Adrenal gland (tissue), 12 donors: ENCODE data around the gene NTF3. TPM values are rescaled to one million over a fixed set of nuclear protein-coding genes. Genes with fewer than 3 reads are reported as not detected.
A peak's percentile ranks its signal among the peaks of the same experiment; 100 is the strongest.

ENCODE experiments used
- DNase-seq, 7 donors: peaks; one replicate each; pipeline ENCODE4 v3.0.0-alpha.2; 2019 to 2020
- H3K27ac ChIP-seq, 5 donors: fragments of 200-600 bp; sonication (generic) in 4 of 5; 1 replicate in 3 of 5; 2 replicates in 2 of 5; pipeline versions ENCODE4 v1.5.1 to v1.8.0; 2016 to 2020; ENCODE audit warnings: mild to moderate bottlenecking in 1 of 5
- H3K27me3 ChIP-seq: fragments of 200-600 bp; 2 replicates; pipeline ENCODE4 v1.8.0; 2021
- H3K36me3 ChIP-seq, 2 donors: fragments of 200-600 bp; replicated peaks in 1 of 2; 1 replicate in 1 of 2; 2 replicates in 1 of 2; pipeline versions ENCODE4 v1.5.1 to v1.8.0; 2018 to 2022
- H3K4me1 ChIP-seq, 2 donors: fragments of 200-600 bp; replicated peaks in 1 of 2; 1 replicate in 1 of 2; 2 replicates in 1 of 2; pipeline versions ENCODE4 v1.5.1 to v1.8.0; 2018 to 2021
- H3K4me3 ChIP-seq, 4 donors: fragments of 200-600 bp; sonication (generic) in 3 of 4; one replicate each; pipeline ENCODE4 v1.5.1; 2016 to 2018
- H3K9me3 ChIP-seq, 3 donors: fragments of 200-600 bp; sonication (generic) in 1 of 3; replicated peaks in 1 of 3; 1 replicate in 2 of 3; 2 replicates in 1 of 3; pipeline versions ENCODE4 v1.5.1 to v1.8.0; 2016 to 2021
- POLR2A ChIP-seq, 2 donors: fragments of 450-650 bp; IDR thresholded peaks; one replicate each; pipeline ENCODE4 v1.6.1; 2017; ENCODE audit warnings: antibody characterized with exemption in 2 of 2, mild to moderate bottlenecking in 2 of 2, moderate library complexity in 1 of 2
- WGBS, 4 donors: extraction: QIAGEN DNeasy Blood & Tissue Kit in 2 of 4; methylation state at CpG; one replicate each; pipeline versions ENCODE4 v1.1.5 to v1.1.7; 2013 to 2017; 5-methylcytosine and 5-hydroxymethylcytosine counted together
- intact Hi-C, 2 donors: fragments of 100-400 bp; cut with DNase I; formaldehyde crosslinking; loops; one replicate each; pipeline versions ENCODE4 v1.14.1 to v1.15.0; 2022 to 2023
- polyA plus RNA-seq, 3 donors: library from polyadenylated mRNA; stranded (reverse); fragments of 200-250 nt in 2 of 3; fragments of 350-450 nt in 1 of 3; fragmentation: Illumina TruSeq in 1 of 3; extraction: RNeasy Lipid Tissue Mini Kit (QIAGEN cat#74804) in 1 of 3; gene quantifications; one replicate each; pipeline ENCODE4 v1.2.3, GENCODE V29; 2013 to 2014
- total RNA-seq, 9 donors: library from RNA; depleted of rRNA in 4 of 9; stranded (reverse); fragments of >200 nt in 4 of 9; fragments of 120-200 nt in 1 of 9; fragmentation: NEBNext Ultra II Directional in 1 of 9; extraction: Animal tissue kit (Norgen Biotek cat#: 25700) in 1 of 9; gene quantifications; one replicate each; pipeline versions ENCODE4 v1.1.0 to v1.2.4, GENCODE V29; 2013 to 2023
- TF ChIP-seq, protein P1 (sequence below), 6 experiments: fragments of 450-650 bp in 4 of 6; fragments of 200-600 bp in 2 of 6; sonication (generic) in 1 of 6; IDR thresholded peaks; 1 replicate in 5 of 6; 2 replicates in 1 of 6; pipeline versions ENCODE4 v1.5.1 to v1.8.0; 2016 to 2021; ENCODE audit warnings: antibody characterized with exemption in 6 of 6, mild to moderate bottlenecking in 2 of 6, moderate library complexity in 1 of 6
- donor health status: healthy with polysubstance abuse.
- donor health status: Bipolar disorder and iron deficiency.
- donor health status: DM: yes; HTN: yes; CAD: no.
- donor health status: DM: no; HTN: no; CAD: no.
- donor health status: DM: no; HTN: no; CAD: no.
- donor health status: DM: yes; HTN: yes; CAD: no.

The NTF3 gene
- total and polyA plus RNA-seq, 12 donors: 0.28 to 2.9 (median 0.73) TPM; not detected in 2

DNA sequence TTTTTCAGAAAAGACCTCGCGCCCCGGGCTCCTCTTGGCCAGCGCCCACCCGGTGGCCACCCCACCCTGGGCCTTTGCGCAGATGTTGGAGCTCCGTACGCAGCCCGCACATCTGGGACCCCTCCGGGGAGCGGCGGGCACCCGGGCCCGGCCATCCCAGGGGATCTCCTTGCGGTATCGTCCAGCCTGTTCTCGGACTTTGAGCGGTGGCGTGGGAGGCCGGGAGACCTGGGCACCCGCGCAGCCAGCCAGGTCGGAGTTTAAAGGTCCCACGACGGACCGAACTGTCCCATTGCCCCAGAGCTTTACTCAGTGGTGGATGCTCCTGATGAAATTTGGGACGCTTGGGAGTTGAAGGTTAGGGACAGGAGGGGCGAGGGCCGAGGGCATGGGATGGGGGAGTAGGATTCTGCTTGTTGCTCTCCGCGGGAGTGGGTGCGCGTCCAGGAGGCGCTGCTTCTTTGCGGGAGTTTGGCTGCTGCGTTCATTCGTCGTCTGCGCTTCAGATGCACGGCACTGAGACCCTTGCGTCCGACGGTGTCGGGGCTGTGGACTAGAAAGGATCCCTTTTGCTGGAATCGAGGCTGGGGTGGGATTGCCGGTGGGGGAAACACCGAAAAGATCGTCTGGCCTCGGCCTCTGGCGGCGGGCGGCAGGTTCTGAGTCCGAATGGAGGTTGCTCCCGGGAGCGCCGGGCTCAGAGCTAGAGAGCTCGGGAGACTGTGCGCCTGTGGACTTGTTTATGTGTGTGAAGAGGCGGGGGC, 1.4 kb downstream of the NTF3 start:
- no peaks in the 10 kb centered on the region for H3K9me3 ChIP-seq
- TF ChIP-seq POLR2A (IDR thresholded peaks at IDR 0.05): no peak
- intact Hi-C loops: loop anchor here in 1 of 2 donors (10.0 kb wide), 1 partner anchor 408 kb away; no protein-coding TSS in a partner anchor
- peak overlapping the region in 1 of 4 donors; percentile 49 for H3K4me3 ChIP-seq
- H3K27me3 ChIP-seq: peaks cover 26% of the 10 kb centered on the region
- no peak overlapping the region for H3K27ac ChIP-seq
- DNase-seq: no peak
- no peaks in the 10 kb centered on the region for H3K36me3 ChIP-seq
- H3K4me1 ChIP-seq: peaks cover 0 to 11% of the 10 kb centered on the region in 2 donors
- WGBS, 4 donors: 0 to 3% (median 2%) methylated on average over 8 to 59 of the region's 59 CpGs

DNA sequence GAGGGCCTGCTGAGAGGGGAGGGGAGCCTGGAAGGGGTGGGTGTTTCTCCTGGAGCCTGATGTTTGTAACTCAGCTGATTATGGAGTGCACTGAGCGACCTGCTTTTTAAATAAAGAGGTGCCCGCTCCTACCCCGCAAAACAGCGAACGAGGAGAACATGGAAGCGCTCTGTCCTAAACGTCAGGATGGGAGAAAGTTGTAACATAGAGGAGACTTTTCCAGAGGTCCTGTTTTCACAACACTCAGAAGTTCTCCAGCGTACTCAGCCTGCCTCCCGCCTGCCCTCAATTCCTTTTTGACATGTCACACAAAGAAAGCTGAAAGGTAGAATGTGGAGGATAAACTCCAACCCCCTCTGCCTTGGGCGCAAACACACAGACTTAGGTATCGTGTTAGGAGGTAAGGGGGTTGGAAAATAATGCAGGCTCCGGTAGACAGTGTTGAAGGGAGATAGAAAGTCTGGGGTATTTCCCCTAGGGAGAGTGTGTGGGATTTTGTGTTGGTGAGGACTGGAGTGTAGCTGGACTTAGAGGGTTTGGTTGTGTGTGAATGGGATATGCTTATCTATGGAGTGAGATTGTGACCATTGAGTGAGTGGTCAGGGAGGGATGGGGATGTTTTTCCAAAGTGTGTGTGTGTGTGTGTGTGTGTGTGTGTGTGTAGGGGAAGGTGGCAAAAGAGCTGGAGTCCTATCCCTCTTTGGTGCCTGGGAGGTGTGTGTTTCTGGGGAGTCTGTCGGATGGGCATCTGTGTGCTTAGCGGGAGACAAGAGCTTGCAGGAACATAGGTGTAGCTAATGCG, 2.1 kb downstream of the NTF3 start:
- peaks cover 0 to 11% of the 10 kb centered on the region in 2 donors for H3K4me1 ChIP-seq
- 17 to 20% (median 19%) methylated on average over 15 of the region's 15 CpGs for WGBS, 4 donors

DNA sequence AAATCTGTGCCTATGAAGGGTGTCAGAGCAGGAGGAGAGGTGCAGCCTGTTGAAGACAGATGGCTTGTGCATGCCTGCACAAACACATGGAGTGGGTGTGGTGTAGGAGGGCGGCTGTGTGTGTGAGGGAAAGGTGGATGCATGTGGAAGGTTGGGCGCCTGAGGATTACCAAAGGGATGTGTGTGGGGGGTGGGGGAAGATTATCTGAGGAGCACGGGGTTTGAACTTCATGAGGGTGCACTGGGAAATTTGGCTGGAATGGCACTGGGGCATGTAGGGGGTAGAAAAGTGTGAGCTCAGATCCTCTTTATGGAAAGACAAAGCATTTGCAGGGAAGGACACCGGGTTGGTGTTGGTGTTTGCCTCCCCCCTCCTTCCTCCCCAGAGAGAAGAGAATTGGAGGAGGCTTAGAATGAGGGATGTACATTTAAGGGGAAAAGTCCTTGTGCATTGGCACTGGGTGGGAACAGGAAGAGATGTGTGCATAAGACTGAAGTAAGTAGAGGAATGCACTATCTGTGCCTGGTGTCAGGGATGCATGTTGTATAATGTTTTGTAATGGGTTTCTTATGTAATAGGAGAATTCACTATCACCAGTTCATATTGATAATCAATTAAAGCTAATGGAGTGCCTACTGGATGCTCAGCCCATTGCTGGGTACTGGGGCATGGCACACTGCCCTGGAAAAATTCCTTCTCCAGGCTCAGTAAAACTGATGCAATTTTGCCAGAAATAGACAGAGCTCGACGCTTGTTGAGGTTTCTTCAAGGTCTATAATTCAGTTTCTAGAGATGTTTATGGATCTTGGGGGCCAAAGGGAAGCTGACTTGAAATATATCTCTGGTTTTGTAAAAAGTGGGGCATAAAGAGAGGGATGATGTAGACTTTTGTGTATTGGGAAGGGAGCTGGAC, 3.0 kb downstream of the NTF3 start:
- DNase-seq: no peak
- Histone ChIP-seq H3K27me3 (peaks cover 21% of the 10 kb centered on the region), H3K36me3 (no peaks in the 10 kb centered on the region), H3K9me3 (no peaks in the 10 kb centered on the region), H3K27ac (no peak overlapping the region), H3K4me1 (peaks cover 0 to 11% of the 10 kb centered on the region in 2 donors), H3K4me3 (no peak overlapping the region)
- 33 to 42% (median 33%) methylated on average over 6 of the region's 6 CpGs for WGBS, 4 donors
- intact Hi-C loops: loop anchor here in 1 of 2 donors (10.0 kb wide), 1 partner anchor 410 kb away; no protein-coding TSS in a partner anchor
- TF ChIP-seq, protein P1, sequence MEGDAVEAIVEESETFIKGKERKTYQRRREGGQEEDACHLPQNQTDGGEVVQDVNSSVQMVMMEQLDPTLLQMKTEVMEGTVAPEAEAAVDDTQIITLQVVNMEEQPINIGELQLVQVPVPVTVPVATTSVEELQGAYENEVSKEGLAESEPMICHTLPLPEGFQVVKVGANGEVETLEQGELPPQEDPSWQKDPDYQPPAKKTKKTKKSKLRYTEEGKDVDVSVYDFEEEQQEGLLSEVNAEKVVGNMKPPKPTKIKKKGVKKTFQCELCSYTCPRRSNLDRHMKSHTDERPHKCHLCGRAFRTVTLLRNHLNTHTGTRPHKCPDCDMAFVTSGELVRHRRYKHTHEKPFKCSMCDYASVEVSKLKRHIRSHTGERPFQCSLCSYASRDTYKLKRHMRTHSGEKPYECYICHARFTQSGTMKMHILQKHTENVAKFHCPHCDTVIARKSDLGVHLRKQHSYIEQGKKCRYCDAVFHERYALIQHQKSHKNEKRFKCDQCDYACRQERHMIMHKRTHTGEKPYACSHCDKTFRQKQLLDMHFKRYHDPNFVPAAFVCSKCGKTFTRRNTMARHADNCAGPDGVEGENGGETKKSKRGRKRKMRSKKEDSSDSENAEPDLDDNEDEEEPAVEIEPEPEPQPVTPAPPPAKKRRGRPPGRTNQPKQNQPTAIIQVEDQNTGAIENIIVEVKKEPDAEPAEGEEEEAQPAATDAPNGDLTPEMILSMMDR (IDR thresholded peaks at IDR 0.05): no peak
- no peak for TF ChIP-seq POLR2A (IDR thresholded peaks at IDR 0.05)

More for the DNA sequence above, 2.1 kb downstream of the NTF3 start:
- Histone ChIP-seq H3K27ac (no peak overlapping the region), H3K36me3 (no peaks in the 10 kb centered on the region), H3K9me3 (no peaks in the 10 kb centered on the region), H3K27me3 (peaks cover 26% of the 10 kb centered on the region), H3K4me3 (peak overlapping the region in 1 of 4 donors; percentile 49)
- intact Hi-C loops: loop anchor here in 1 of 2 donors (10.0 kb wide), 1 partner anchor 409 kb away; no protein-coding TSS in a partner anchor
- TF ChIP-seq, protein P1 (IDR thresholded peaks at IDR 0.05): no peak
- no peak for TF ChIP-seq POLR2A (IDR thresholded peaks at IDR 0.05)
- no peak for DNase-seq

DNA sequence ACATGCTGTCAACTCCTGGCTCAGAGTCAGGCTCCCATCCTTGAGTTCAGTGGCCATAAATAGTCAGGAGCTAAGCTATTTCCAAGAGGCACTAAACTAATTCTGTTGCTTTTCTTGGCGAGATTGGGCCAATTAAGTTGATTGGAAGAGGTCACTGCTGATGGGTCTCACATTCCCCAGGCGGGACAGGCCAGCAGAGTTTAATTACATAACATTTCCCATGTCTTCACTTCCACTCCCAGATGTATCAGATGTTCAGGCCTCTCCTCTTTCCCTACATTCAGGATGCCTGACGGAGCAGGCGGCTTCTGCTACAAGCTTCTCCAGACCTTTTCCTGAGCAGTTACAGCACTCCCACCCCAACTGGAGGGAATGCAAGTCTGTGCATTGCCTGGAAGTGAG, 5.3 kb downstream of the NTF3 start:
- no peaks in the 10 kb centered on the region for H3K9me3 ChIP-seq
- no peaks in the 10 kb centered on the region for H3K36me3 ChIP-seq
- H3K27ac ChIP-seq: peak overlapping the region in 2 of 5 donors; percentile 38 to 72
- no peak overlapping the region for H3K4me3 ChIP-seq
- intact Hi-C loops: loop anchor here in 1 of 2 donors (10.0 kb wide), 1 partner anchor 412 kb away; no protein-coding TSS in a partner anchor
- DNase-seq: peak in 2 of 7 donors; percentile 4 to 58
- 29 to 62% (median 50%) methylated on average over 4 of the region's 4 CpGs for WGBS, 4 donors
- H3K27me3 ChIP-seq: peaks cover 11% of the 10 kb centered on the region
- TF ChIP-seq POLR2A (IDR thresholded peaks at IDR 0.05): no peak
- TF ChIP-seq, protein P1 (IDR thresholded peaks at IDR 0.05): no peak
- no peaks in the 10 kb centered on the region for H3K4me1 ChIP-seq
